SH-SY5Y (cell line): ENCODE measurements around the gene IFIT1.

Experiments used
- GATA2 ChIP-seq: IDR thresholded peaks from 2 replicates; pipeline ENCODE4 v1.6.1; 2011; ENCODE audit warnings: mild to moderate bottlenecking, low read depth, low read length
- GATA3 ChIP-seq: IDR thresholded peaks from 2 replicates; pipeline ENCODE4 v1.6.1; 2011; ENCODE audit warnings: low read depth, mild to moderate bottlenecking, low read length, moderate library complexity

Gene IFIT1

DNA sequence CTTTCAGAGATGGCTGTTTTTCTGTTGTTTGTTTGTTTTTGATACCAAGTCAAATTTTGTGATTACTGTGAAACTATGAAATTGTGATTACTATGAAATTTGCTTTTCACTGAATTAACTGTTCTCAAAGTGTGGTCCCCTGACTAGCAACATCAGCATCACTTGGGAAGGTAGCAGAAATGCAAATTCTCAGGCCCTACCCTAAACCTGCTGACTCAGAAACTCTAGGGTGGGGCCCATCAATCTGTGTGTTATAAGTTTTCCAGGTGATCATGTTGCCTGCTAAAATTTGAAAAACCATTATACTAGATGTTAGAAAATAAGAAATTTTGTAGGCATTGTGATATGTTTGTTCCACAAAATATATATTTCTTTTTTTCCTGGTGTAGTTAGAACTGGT, 13.3 kb upstream of the IFIT1 start:
- TF ChIP-seq GATA3, result no peak
- TF ChIP-seq GATA2, result no peak

DNA sequence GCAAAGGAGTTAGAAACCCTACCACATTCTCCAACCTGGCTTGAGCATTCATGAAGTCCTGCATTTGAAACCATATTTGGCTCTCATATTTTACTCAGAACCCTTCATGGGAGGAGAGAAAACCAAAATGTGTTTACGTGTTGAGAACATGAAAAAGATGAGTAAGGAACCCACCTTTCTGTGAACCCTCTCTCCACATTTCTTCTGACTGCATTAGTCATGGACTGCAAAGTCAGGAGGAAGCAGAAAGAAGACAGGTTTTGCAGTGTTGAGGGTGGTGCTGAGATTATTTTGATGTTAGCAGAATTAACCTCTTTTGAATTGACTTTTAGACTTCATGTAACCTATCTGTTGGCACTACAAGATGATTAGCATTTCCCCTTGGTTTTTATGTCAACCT, 9.7 kb upstream of the IFIT1 start:
- TF ChIP-seq GATA3 (no peak), GATA2 (no peak)

DNA sequence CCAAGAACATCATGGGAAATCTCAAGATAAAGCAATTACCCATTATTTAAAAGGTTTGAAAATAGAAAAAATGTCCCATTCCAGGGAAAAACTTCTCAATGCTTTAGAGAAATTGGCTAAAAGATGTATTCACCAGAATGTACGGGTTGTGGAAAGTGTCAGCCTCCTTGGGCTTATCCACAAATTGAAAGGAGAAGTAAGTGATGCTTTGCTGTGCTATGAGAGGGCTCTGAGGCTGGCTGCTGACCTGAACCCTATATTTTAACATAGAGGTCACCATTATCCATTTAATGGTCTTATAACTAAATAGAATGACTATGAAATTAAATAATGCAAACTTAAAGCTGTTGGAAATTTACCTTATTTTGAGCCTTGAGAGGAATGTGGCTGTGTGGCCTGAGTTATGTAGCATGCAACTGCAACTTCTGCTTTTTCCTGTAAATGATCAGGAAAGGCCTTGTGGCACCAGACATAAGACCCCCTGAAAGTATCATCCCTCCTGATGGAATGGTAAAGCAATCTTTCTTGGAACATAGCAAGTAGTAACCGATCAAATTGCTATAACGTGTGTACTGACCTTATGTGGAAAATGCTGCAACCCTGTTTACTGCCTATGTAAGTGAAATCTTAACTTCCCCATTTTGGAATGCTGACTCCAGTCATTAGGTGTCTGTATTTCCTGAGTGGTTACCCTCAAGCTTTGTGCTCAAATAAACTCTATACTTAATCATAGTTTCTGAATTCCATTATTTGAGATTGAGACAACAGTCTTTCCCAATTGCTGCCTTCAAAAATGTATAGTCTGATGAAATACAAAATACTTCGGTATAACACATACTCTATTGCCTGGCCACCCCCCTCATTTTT, 7.7 kb upstream of the IFIT1 start:
- TF ChIP-seq GATA3, result no peak
- no peak for TF ChIP-seq GATA2

DNA sequence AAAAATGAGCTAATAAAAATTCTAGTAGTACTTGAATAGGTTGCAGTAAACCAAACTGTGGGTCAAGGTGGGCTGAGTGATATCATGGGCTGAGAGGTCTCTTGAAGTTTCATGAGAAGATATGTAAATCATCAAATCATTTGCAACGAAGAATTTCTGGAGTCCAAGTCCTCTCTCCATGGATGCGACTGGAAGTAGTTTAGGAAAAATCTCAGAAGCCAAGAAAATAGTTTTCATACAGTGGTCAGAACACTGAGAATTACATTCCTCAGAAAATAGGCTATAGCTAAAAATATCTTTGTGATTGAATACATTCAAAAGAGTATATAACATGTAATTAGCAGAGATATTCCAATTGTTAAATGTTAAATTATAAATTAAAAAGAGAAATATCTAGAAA, 3.6 kb upstream of the IFIT1 start:
- TF ChIP-seq GATA2, result no peak
- TF ChIP-seq GATA3, result no peak

DNA sequence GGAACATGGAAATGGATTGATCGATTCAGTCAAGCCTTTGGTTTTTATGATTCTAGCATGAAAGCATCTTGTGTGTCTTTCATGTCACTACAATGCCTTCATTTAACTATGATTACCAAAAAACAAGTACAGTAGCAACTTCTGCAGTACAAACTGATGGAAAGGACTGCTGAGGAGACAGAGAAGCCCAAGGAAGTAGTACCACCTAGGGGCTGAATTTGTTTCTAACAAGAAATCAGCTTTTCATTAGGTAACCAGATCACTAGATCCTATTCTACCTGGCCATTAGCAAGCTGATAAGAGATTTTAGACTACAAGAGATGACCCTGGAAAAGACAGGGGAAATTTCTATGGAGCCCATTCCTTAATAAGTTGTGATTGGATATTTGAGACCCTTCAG, 3.2 kb upstream of the IFIT1 start:
- TF ChIP-seq GATA2, result no peak
- no peak for TF ChIP-seq GATA3

DNA sequence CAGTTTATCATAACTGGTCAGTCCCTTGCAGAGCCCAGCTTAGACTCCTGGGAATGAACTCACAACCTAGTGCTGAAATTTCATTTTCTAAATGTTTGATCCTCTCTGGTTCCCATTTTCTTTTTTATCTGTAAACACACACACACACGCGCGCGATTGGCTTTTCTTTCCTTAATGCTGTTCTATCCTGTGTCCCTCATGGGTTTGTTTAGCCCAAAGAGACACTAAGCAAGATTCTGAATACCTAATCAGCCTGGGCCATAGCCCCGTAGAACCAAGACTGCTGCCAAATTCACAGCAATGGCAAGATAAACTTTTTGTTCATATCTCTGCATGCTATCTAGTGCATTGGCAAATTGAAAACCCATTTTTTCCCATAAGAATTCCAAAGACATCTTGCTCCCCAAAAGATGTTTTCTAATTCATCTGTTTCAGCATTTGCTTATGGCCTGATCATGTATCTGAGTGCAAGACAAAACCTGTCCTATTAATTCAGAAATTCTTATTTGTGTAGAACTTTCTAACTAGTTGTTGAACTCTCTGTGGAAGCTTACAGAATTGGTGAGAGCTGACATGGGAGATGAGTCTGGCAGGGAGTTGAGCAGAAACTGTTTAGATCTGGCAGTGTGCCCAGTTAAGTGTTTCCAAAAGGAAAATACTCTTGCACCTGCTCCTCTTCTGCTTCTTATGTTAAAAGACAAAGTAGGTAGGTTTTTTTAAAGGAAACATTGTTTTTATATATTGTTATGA, 1.8 kb upstream of the IFIT1 start:
- no peak for TF ChIP-seq GATA3

DNA sequence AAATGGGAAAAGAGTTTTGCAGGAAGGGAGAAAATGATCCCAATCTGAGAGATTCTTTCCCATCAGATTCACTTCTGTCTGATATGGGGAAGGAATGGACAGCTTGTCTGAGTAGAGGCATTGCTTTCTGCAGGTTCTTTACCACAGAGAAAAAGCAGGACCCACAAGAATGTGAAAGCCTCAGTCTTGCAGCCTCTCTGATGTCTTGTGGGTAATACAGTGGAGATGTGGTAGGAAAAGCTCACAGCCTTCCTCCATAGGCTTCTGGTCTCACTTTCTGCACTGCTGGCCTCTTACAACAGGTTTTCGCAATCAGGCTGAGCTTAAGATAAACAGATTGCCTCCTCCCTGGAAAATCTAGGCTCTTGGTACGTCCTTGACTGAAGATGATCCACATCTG, 551 bp downstream of the IFIT1 start:
- no peak for TF ChIP-seq GATA3
- TF ChIP-seq GATA2, result no peak

DNA sequence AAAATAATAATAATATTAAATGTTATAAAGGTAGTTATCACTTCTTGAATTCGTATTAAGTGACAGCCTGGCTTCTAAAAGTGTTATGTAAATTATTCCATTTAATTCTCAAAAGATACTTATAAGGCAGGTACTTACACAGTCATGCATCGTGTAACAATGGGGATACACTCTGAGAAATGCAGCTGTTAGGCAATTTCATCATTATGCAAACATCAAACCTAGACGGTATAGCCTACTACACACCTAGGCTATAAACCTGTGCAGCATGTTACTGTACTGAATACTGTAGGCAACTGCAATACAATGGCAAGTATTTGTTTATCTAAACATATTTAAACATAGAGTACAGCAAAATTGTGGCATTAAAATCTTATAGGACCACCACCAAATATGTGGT, 1.5 kb downstream of the IFIT1 start:
- TF ChIP-seq GATA3 (no peak), GATA2 (no peak)

DNA sequence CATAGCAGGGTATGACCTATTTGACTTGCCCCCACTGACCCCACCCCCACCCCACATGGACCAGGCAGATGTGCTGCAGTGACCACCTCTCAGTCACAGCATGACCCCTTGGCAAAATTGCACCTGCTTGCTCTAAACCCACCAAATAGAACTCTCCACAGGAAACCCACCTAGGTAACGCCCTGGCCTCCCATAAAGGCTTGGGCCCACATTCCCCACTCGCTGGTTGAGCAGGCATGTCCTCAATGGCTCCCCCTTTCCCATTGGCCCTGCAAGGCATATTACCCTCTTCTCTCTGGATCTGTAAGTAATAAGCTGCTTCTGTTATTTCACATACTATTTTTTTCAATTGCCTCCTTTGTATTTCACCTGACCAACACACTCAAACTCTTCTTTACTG, 2.7 kb downstream of the IFIT1 start:
- TF ChIP-seq GATA3 (no peak), GATA2 (no peak)

DNA sequence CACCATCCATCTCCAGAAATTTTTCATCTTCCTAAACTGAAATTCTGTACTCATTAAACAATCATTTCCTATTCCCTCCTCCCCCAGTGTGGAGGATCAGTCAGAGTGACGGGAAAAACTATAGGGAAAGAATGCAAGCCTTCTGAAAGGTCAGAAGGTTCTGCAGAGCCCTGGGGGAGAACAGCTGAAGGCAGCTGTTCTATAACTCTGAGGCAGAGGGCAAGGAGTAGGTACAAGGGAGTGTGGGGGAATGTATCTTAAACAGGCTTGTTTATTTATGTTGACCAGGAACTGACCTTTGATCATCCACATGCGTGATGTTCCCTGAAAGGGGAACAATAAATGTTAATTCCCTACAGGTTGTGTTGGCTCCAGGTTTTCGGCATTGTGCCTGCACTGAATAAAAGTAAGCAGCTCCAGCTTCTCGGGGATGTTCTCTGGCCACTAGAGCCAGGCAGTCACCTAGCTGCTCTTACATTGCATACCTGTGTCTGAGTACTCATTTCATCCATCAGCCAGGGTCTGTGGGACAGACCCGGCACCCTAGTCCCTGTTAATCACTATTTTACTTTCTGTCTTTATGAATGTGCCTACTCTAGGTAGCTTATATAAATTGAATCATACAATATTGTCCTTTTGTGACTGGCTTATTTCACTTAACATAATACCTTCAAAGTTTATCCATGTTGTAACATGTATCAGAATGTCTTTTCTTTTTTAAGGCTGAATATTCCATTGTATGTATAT, 5.8 kb downstream of the IFIT1 start:
- no peak for TF ChIP-seq GATA2
- no peak for TF ChIP-seq GATA3

DNA sequence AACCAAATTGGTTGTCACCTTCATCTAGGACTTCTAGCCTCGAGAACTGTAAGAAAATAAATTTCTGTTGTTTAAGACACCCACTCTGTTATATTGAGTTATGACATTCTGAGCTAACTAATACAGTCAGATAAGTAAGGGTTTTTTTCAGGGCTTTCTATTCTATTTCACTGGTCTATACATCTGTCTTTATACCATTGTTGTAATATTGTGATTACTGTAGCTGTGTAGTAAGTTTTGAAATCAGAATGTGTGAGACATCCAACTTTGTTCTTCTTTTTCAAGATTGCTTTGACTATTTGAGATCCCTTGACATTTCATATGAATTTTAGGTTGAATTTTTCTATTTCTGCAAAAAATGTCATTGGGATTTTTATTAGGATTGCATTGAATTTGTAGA, 7.5 kb downstream of the IFIT1 start:
- TF ChIP-seq GATA2, result no peak
- TF ChIP-seq GATA3, result no peak

DNA sequence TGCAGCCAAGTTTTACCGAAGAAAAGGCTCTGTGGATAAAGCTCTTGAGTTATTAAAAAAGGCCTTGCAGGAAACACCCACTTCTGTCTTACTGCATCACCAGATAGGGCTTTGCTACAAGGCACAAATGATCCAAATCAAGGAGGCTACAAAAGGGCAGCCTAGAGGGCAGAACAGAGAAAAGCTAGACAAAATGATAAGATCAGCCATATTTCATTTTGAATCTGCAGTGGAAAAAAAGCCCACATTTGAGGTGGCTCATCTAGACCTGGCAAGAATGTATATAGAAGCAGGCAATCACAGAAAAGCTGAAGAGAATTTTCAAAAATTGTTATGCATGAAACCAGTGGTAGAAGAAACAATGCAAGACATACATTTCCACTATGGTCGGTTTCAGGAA, 10.6 kb downstream of the IFIT1 start:
- no peak for TF ChIP-seq GATA3
- no peak for TF ChIP-seq GATA2

DNA sequence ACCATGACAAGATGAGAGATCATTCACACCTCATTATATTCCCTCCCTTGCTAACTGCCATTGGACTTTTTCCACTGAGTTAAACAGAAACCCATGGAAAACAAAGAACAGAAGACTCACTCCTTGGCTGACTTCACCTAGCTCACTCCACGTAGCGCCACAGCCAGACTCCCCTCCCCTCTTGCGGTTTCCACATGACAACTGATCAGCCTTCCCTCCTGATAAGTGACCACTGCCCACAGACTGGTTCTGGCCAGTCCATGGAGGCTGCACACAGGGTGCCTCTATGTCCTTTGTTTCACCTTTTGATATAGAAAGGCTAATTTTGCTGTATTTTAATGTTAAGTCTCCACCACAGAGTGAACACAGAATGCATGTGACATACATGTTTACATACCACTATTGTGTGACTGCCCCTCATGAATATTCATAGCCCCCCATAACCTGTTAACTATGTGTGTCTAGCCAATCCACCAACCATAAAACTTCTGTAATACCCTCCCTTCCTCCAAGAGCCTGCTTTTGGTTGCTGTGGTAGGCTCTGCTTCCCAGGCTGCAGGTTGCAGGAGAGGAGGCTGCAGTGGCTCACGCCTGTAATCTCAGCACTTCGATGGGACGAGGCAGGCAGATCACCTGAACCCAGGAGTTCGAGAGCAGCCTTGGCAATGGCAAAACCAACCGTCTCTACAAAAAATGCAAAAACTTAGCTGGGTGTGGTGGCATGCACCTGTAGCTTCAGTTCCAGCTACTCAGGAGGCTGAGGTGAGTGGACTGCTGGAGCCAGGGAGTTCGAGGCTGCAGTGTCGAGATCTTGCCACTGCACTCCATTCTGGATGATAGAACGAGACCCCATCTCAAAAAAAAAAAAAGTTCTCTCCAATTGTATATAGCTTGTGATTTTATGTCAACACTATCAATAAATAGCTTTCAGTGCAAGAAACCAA, 12.0 kb downstream of the IFIT1 start:
- TF ChIP-seq GATA3, result no peak
- no peak for TF ChIP-seq GATA2

DNA sequence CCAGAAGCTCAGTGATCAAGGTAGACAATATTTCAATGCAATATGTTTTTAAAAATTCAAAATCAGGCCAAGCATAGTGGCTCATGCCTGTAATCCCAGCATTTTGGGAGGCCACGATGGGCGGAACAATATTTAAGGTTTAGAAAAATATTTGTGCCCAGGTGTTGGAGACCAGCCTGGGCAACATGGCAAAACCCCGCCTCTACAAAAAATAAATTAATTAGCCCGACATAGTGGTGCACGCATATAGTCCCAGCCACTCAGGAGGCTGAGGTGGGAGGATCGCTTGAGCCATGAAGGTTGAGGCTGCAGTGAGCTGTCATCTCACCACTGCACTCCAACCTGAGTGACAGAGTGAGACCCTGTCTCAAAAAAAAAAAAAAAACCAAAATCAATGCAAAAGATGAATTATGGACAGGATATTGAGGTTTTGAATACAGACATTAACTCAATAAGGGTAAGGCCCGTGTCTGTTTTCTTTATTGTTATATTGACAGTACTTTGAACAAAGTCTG, 21.0 kb downstream of the IFIT1 start:
- TF ChIP-seq GATA2, result no peak
- no peak for TF ChIP-seq GATA3

DNA sequence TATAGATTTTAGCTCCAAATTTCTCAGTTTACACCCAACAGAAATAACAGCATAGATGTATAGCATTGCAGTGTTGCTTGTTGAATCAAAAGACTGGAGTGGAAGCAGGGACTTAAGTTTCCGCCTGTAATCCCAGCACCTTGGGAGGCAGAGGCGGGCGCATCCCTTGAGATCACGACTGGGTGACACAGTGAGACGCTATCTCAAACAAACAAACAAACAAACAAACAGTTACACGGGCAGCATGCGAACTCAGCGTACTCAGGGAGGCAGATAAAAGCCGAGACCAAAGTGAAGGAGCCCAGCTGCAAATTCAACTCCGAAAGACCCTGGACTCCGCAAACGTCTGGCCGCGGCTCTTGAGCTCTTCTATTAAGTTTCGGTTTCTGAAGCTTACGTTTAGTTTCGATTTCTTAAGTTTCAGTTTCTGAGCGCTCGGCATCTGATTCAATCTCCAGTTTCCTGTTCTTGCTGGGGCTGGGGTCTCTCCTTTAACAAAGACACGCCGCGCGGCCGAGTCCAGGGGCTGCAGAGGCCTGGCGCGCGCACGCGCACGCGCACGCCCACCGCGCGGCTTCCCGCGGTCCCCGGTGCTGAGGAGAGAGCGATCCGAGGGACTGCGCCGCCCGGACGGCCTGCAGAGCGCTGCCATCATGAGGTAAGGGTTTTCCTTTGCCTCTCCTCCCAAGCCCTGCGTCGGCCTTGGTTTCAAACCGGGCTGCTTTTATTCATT, 21.9 kb downstream of the IFIT1 start, which contains the start of gene IFIT5:
IFIT5 (plus strand) TSS at position 423 of the 733 bp plus-strand sequence; CDS start at position 654, 231 bp downstream.
- TF ChIP-seq GATA3 (no peak), GATA2 (0 out of 2 replicates have a peak, but pooled peaks have one; percentile 18)
